H1 (cell line): ENCODE measurements around the gene CRYGS. TPM values are rescaled to one million over a fixed set of nuclear protein-coding genes. Genes with fewer than 3 reads are reported as not detected.

ENCODE experiments used
- CTCF ChIA-PET: fragments of 300-600 bp; sonication (Branson Sonifier 250); formaldehyde crosslinking; loops from one replicate; lab custom pipeline; 2021; ENCODE audit not compliant: partially characterized antibody; lab: Charles Lee
- POLR2A ChIA-PET: fragments of 300-600 bp; sonication (Branson Sonifier 250); formaldehyde crosslinking; loops from one replicate; lab custom pipeline; 2021; ENCODE audit warnings: inconsistent platforms; ENCODE audit not compliant: partially characterized antibody; lab: Charles Lee
- DNase-seq, 2 experiments: peaks; one replicate each; pipeline versions ENCODE4 v3.0.0 to v3.0.0-alpha.2; 2010 to 2022; ENCODE audit warnings: low spot score in 2 of 2, low read depth in 1 of 2, mixed read lengths in 1 of 2
- FAIRE-seq: peaks from 2 replicates; lab custom pipeline; 2011; peaks lifted over from hg19 to GRCh38; lab: Jason Lieb, UNC
- H2AFZ ChIP-seq: 2 replicates; pipeline ENCODE4 v1.8.1; 2012; ENCODE audit warnings: low read length, inconsistent platforms
- H2AK5ac ChIP-seq: 2 replicates; pipeline ENCODE4 v1.6.1; 2013; ENCODE audit warnings: low read depth, low read length
- H2BK120ac ChIP-seq: replicated peaks from 2 replicates; pipeline ENCODE3; 2013; ENCODE audit warnings: low read depth, low read length, inconsistent platforms
- H2BK12ac ChIP-seq: 2 replicates; pipeline ENCODE4 v1.6.1; 2013; ENCODE audit warnings: low read depth, low read length
- H2BK15ac ChIP-seq: 2 replicates; pipeline ENCODE4 v1.6.1; 2013; ENCODE audit warnings: low read length
- H2BK20ac ChIP-seq: 2 replicates; pipeline ENCODE4 v1.6.1; 2013; ENCODE audit warnings: low read length
- H2BK5ac ChIP-seq: 2 replicates; pipeline ENCODE4 v1.6.1; 2013; ENCODE audit warnings: low read depth, low read length
- H3K14ac ChIP-seq: 2 replicates; pipeline ENCODE4 v1.6.1; 2013; ENCODE audit warnings: inconsistent platforms; ENCODE audit not compliant: insufficient read length
- H3K18ac ChIP-seq: 2 replicates; pipeline ENCODE4 v1.6.1; 2013; ENCODE audit warnings: low read length; ENCODE audit errors: extremely low read depth
- H3K23ac ChIP-seq: 2 replicates; pipeline ENCODE4 v1.6.1; 2013; ENCODE audit warnings: inconsistent platforms; ENCODE audit not compliant: insufficient read length
- H3K23me2 ChIP-seq: 2 replicates; pipeline ENCODE4 v1.6.1; 2013; ENCODE audit warnings: low read depth, low read length
- H3K27ac ChIP-seq: 2 replicates; pipeline ENCODE4 v1.6.1; 2011; ENCODE audit warnings: low read depth, low read length, inconsistent platforms
- H3K27me3 ChIP-seq, 4 experiments: replicated peaks in 1 of 4; 1 replicate in 1 of 4; 2 replicates in 3 of 4; pipeline versions ENCODE4 v1.6.1 to v1.8.1; 2011 to 2013; ENCODE audit warnings: low read length in 3 of 4, mild to moderate bottlenecking in 3 of 4, inconsistent platforms in 2 of 4, mixed read lengths in 2 of 4, moderate library complexity in 1 of 4; ENCODE audit not compliant: control insufficient read depth in 3 of 4, insufficient read depth in 3 of 4; ENCODE audit errors: extremely low read depth in 1 of 4
- H3K36me3 ChIP-seq, 4 experiments: 2 replicates each; pipeline versions ENCODE4 v1.6.1 to v1.8.1; 2011 to 2013; ENCODE audit warnings: mild to moderate bottlenecking in 4 of 4, low read length in 3 of 4, moderate library complexity in 2 of 4, control low read depth in 1 of 4, inconsistent platforms in 1 of 4; ENCODE audit not compliant: insufficient read depth in 4 of 4, control insufficient read depth in 2 of 4
- H3K4ac ChIP-seq: replicated peaks from 2 replicates; pipeline ENCODE3; 2013; ENCODE audit warnings: low read length, low read depth, mixed read lengths, inconsistent platforms; ENCODE audit not compliant: insufficient read length
- H3K4me1 ChIP-seq, 4 experiments: replicated peaks in 1 of 4; 1 replicate in 1 of 4; 2 replicates in 3 of 4; pipeline versions ENCODE4 v1.6.1 to v1.8.1; 2011 to 2013; ENCODE audit warnings: low read length in 3 of 4, inconsistent platforms in 2 of 4, mixed read lengths in 1 of 4; ENCODE audit not compliant: insufficient read depth in 4 of 4, control insufficient read depth in 3 of 4
- H3K4me2 ChIP-seq, 2 experiments: 2 replicates each; pipeline versions ENCODE4 v1.6.1 to v1.8.1; 2011 to 2013; ENCODE audit warnings: low read depth in 2 of 2, low read length in 2 of 2, control low read depth in 1 of 2, inconsistent platforms in 1 of 2, mild to moderate bottlenecking in 1 of 2; ENCODE audit not compliant: insufficient read depth in 1 of 2
- H3K4me3 ChIP-seq, 4 experiments: fragments of 200-600, 300-600 bp in 1 of 4; sonication (generic), shearing (Covaris generic), sonication (Bioruptor Twin) in 1 of 4; 2 replicates each; pipeline versions ENCODE4 v1.5.1 to v1.8.1; 2011 to 2016; ENCODE audit warnings: low read length in 4 of 4, low read depth in 3 of 4, control low read depth in 2 of 4, inconsistent platforms in 2 of 4, mild to moderate bottlenecking in 2 of 4, mixed read lengths in 1 of 4, moderate library complexity in 1 of 4; ENCODE audit not compliant: insufficient read depth in 2 of 4; ENCODE audit errors: extremely low read depth in 1 of 4
- H3K56ac ChIP-seq: replicated peaks from 2 replicates; pipeline ENCODE3; 2013; ENCODE audit warnings: low read depth, mild to moderate bottlenecking, mixed read lengths, low read length, inconsistent platforms; ENCODE audit not compliant: insufficient read length
- H3K79me1 ChIP-seq: 2 replicates; pipeline ENCODE4 v1.6.1; 2013; ENCODE audit warnings: low read depth, low read length, control low read depth
- H3K79me2 ChIP-seq, 2 experiments: 2 replicates each; pipeline versions ENCODE4 v1.6.1 to v1.8.1; 2012 to 2013; ENCODE audit warnings: low read length in 2 of 2, mild to moderate bottlenecking in 2 of 2, inconsistent platforms in 1 of 2; ENCODE audit not compliant: insufficient read depth in 2 of 2, control insufficient read depth in 1 of 2
- H3K9ac ChIP-seq, 4 experiments: replicated peaks in 1 of 4; 1 replicate in 1 of 4; 2 replicates in 3 of 4; pipeline versions ENCODE4 v1.6.1 to v1.8.1; 2011 to 2013; ENCODE audit warnings: low read depth in 3 of 4, low read length in 3 of 4, control low read depth in 2 of 4, mild to moderate bottlenecking in 2 of 4, moderate library complexity in 2 of 4, inconsistent platforms in 1 of 4; ENCODE audit errors: extremely low read depth in 1 of 4
- H3K9me3 ChIP-seq, 2 experiments: 2 replicates each; pipeline versions ENCODE4 v1.6.1 to v1.8.1; 2012 to 2013; ENCODE audit warnings: mild to moderate bottlenecking in 2 of 2, moderate library complexity in 2 of 2, control low read depth in 1 of 2, inconsistent platforms in 1 of 2, low read depth in 1 of 2, low read length in 1 of 2, mixed read lengths in 1 of 2; ENCODE audit not compliant: insufficient read depth in 2 of 2
- H4K20me1 ChIP-seq, 2 experiments: replicated peaks in 1 of 2; 2 replicates each; pipeline versions ENCODE3 to v1.8.1; 2011 to 2013; ENCODE audit warnings: inconsistent platforms in 2 of 2, low read length in 2 of 2, mild to moderate bottlenecking in 1 of 2; ENCODE audit not compliant: insufficient read depth in 2 of 2, control insufficient read depth in 1 of 2
- H4K5ac ChIP-seq: 2 replicates; pipeline ENCODE4 v1.6.1; 2013; ENCODE audit warnings: low read length, low read depth, mixed read lengths, inconsistent platforms; ENCODE audit not compliant: insufficient read length
- H4K8ac ChIP-seq: 2 replicates; pipeline ENCODE4 v1.8.0; 2013; ENCODE audit warnings: mild to moderate bottlenecking, moderate library complexity, low read length, inconsistent platforms; ENCODE audit not compliant: insufficient read depth; ENCODE audit errors: extremely low read depth
- H4K91ac ChIP-seq: replicated peaks from 2 replicates; pipeline ENCODE3; 2013; ENCODE audit warnings: low read length, mixed read lengths, inconsistent platforms; ENCODE audit not compliant: insufficient read length
- BRCA1 ChIP-seq: IDR thresholded peaks from 2 replicates; pipeline ENCODE4 v1.6.1; 2012; ENCODE audit warnings: low read depth, low read length, improper control_type of control experiment
- E2F6 ChIP-seq: IDR thresholded peaks from 2 replicates; pipeline ENCODE4 v1.6.1; 2012; ENCODE audit warnings: inconsistent platforms
- RAD21 ChIP-seq, 2 experiments: IDR thresholded peaks in 1 of 2; conservative IDR thresholded peaks in 1 of 2; 2 replicates each; pipeline ENCODE4 v1.6.1; 2011; ENCODE audit warnings: low read depth in 2 of 2, low read length in 2 of 2, improper control_type of control experiment in 1 of 2, inconsistent platforms in 1 of 2, mild to moderate bottlenecking in 1 of 2, moderate library complexity in 1 of 2
- SIRT6 ChIP-seq: IDR thresholded peaks from one replicate; pipeline ENCODE4 v1.7.1; 2012; ENCODE audit warnings: low read length, inconsistent platforms
- SIX5 ChIP-seq: IDR thresholded peaks from 2 replicates; pipeline ENCODE4 v1.6.1; 2011; ENCODE audit warnings: mild to moderate bottlenecking, low read depth, low read length
- SP4 ChIP-seq: IDR thresholded peaks from 2 replicates; pipeline ENCODE4 v1.6.1; 2012; ENCODE audit warnings: low read length, inconsistent platforms
- WGBS, 2 experiments: shearing (Covaris generic) in 1 of 2; methylation state at CpG; one replicate each; pipeline versions ENCODE4 v1.1.6 to v1.1.7; 2013 to 2015; ENCODE audit warnings: low lambda C conversion rate in 2 of 2, mixed read lengths in 2 of 2, inconsistent platforms in 1 of 2, low coverage in 1 of 2, missing lambda C conversion rate in 1 of 2; ENCODE audit not compliant: insufficient replicate concordance in 2 of 2, insufficient coverage in 1 of 2, insufficient read length in 1 of 2; ENCODE audit errors: extremely low coverage in 1 of 2, missing lambda C conversion rate in 1 of 2; 5-methylcytosine and 5-hydroxymethylcytosine counted together
- polyA plus RNA-seq, 7 experiments: library from polyadenylated mRNA; depleted of rRNA in 3 of 7; stranded (reverse) in 5 of 7; unstranded in 2 of 7; fragments of >200 nt in 5 of 7; fragments of 200-250 nt in 2 of 7; gene quantifications; 1 replicate in 5 of 7; 2 replicates in 1 of 7; 4 replicates in 1 of 7; pipeline versions ENCODE4 v1.2.1 to v1.2.3, GENCODE V29; 2011 to 2013; ENCODE audit warnings: missing spikeins in 2 of 7, mixed read lengths in 2 of 7
- total RNA-seq: library from RNA; stranded (reverse); fragmentation: NEBNext Ultra II Directional; extraction: Animal tissue kit (Norgen Biotek cat#: 25700); gene quantifications from 2 replicates; pipeline ENCODE4 v1.2.1, GENCODE V29; 2021

Gene CRYGS
- total and polyA plus RNA-seq, 2 of the 8 experiments (the other 6 are each of a cell fraction or from before 2014, with no cell fraction given), result 1.5 to 1.8 TPM

GRCh38 chr3:186526256-186526606 is 17.9 kb downstream of the CRYGS start:
- H2AFZ ChIP-seq, result no peak overlapping the region
- 86% methylated on average over 6 of the region's 6 CpGs; no CpG with 5 or more reads in 1 of the 2 experiments for WGBS, 2 experiments
- H3K4ac ChIP-seq, result no peak overlapping the region
- no peak overlapping the region for H3K18ac ChIP-seq
- H2BK20ac ChIP-seq, result no peak overlapping the region
- H2AK5ac ChIP-seq, result no peak overlapping the region
- DNase-seq (no peak), FAIRE-seq (no peak)
- H2BK12ac ChIP-seq, result no peak overlapping the region
- H2BK120ac ChIP-seq, result no peak overlapping the region
- no peak overlapping the region for H3K23ac ChIP-seq
- H3K36me3 ChIP-seq, result no peaks in the 10 kb centered on the region
- ChIA-PET POLR2A (no interaction called here), CTCF (interaction anchor here (0.7 to 5.2 kb wide), 4 partner anchors 9 to 267 kb away, joined by 3 to 55 read pairs (median 6); no protein-coding TSS in a partner anchor)
- 0 out of 7 replicates have a peak, but pooled peaks cover 0 to 3% (median 0%) of the 10 kb centered on the region in 4 experiments for H3K4me1 ChIP-seq
- H4K91ac ChIP-seq, result no peak overlapping the region
- no peak overlapping the region for H3K56ac ChIP-seq
- no peak for TF ChIP-seq SP4
- no peak for TF ChIP-seq E2F6
- TF ChIP-seq BRCA1, result no peak
- no peak for TF ChIP-seq SIRT6
- no peak for TF ChIP-seq RAD21 (IDR thresholded peaks at IDR 0.05 in 1 of 2, conservative IDR thresholded peaks at IDR 0.05 in 1 of 2; ENCODE audit: low read depth in 2 of 2, low read length in 2 of 2)
- no peak for TF ChIP-seq SIX5
- no peak overlapping the region for H3K9ac ChIP-seq
- H3K14ac ChIP-seq, result no peak overlapping the region
- H2BK5ac ChIP-seq, result no peak overlapping the region
- H3K9me3 ChIP-seq, result no peaks in the 10 kb centered on the region
- H2BK15ac ChIP-seq, result no peak overlapping the region
- no peaks in the 10 kb centered on the region for H3K23me2 ChIP-seq
- H3K27me3 ChIP-seq, result no peaks in the 10 kb centered on the region; a peak in 1 of 7 replicates
- H3K79me1 ChIP-seq, result no peaks in the 10 kb centered on the region
- no peak overlapping the region for H3K4me2 ChIP-seq
- H4K20me1 ChIP-seq, result no peaks in the 10 kb centered on the region
- no peak overlapping the region for H3K27ac ChIP-seq
- no peak overlapping the region for H4K5ac ChIP-seq
- H3K4me3 ChIP-seq, result no peak overlapping the region
- H3K79me2 ChIP-seq, result no peaks in the 10 kb centered on the region
- H4K8ac ChIP-seq, result no peak overlapping the region
